SU-DHL-6 (cell line): Measurements from ENCODE around the gene STX10.

Experiments used
- EZH2phosphoT487 ChIP-seq: fragments of 200-600 bp; sonication (generic), shearing (Covaris generic); conservative IDR thresholded peaks from 2 replicates; pipeline ENCODE4 v1.6.1; 2018; ENCODE audit warnings: mild to moderate bottlenecking, antibody characterized with exemption, low read length, moderate library complexity, mixed read lengths
- TF ChIP-seq, protein P1 (sequence below): fragments of 200-600 bp; sonication (generic); IDR thresholded peaks from one replicate; pipeline ENCODE4 v1.5.1; 2017; ENCODE audit warnings: antibody characterized with exemption, mild to moderate bottlenecking, low read length, moderate library complexity; ENCODE audit not compliant: insufficient read depth, poor library complexity, severe bottlenecking

DNA sequence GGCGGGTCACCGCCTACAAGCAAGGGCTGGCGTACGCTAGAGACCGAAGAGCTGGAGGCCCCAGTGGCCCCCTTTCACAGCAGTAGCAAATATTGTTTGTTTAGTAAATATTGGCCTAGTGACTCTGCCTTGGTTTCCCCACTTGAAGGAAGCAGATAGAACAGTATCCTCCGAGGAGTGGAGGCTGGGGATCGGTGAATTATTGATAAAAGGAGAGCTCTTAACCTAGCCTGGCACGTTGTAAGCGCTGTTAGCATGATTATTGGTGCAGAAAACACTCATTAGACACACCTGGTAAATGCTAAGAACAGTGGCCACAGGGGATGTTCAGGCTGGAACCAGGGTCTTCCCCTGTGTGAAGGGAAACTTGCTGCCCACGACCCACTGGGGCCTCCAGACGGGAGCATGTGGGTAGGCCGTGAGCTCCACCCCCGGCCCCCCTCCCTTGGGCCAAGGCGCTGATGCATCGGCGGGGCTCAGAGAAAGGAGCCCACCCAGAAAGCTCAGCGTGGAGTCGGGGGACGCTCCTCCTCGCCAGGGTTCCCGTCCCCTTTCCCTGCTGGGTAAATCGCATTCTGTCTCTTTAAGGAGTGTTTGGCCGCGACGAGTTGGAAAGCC is 2.3 kb upstream of the STX10 start:
- TF ChIP-seq, protein P1, sequence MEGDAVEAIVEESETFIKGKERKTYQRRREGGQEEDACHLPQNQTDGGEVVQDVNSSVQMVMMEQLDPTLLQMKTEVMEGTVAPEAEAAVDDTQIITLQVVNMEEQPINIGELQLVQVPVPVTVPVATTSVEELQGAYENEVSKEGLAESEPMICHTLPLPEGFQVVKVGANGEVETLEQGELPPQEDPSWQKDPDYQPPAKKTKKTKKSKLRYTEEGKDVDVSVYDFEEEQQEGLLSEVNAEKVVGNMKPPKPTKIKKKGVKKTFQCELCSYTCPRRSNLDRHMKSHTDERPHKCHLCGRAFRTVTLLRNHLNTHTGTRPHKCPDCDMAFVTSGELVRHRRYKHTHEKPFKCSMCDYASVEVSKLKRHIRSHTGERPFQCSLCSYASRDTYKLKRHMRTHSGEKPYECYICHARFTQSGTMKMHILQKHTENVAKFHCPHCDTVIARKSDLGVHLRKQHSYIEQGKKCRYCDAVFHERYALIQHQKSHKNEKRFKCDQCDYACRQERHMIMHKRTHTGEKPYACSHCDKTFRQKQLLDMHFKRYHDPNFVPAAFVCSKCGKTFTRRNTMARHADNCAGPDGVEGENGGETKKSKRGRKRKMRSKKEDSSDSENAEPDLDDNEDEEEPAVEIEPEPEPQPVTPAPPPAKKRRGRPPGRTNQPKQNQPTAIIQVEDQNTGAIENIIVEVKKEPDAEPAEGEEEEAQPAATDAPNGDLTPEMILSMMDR, result no peak
- TF ChIP-seq EZH2phosphoT487, result no peak
